Panc1 (cell line): Measurements from ENCODE around the gene ASTN2. TPM values are rescaled to one million over a fixed set of nuclear protein-coding genes. Genes with fewer than 3 reads are reported as not detected.

Experiments
- ATAC-seq: fragments of 200-7000 bp; cut with Tn5 transposase; 2 replicates; pipeline ENCODE4 v1.9.1; 2020; ENCODE audit warnings: mild to moderate bottlenecking, moderate library complexity
- BruUV-seq: library from RNA; stranded (reverse); fragments of 400-500 nt; replicated peaks from 2 replicates; lab custom pipeline; 2021; lab: Mats Ljungman, UMichigan
- CTCF ChIA-PET: fragments of 300-600 bp; sonication (Branson Sonifier 250); formaldehyde crosslinking; loops from one replicate; lab custom pipeline; 2022; ENCODE audit warnings: antibody characterized with exemption; lab: Charles Lee
- POLR2A ChIA-PET: fragments of 300-600 bp; sonication (Branson Sonifier 250); formaldehyde crosslinking; loops from one replicate; lab custom pipeline; 2022; ENCODE audit warnings: antibody characterized with exemption; lab: Charles Lee
- DNase-seq: peaks from one replicate; pipeline ENCODE4 v3.0.0-alpha.2; 2010; ENCODE audit warnings: low read depth, low spot score
- H3K27ac ChIP-seq: 2 replicates; pipeline ENCODE4 v1.5.1; 2011; ENCODE audit warnings: mild to moderate bottlenecking, low read length, inconsistent platforms
- H3K27me3 ChIP-seq: fragments of 200-500 bp; sonication (Bioruptor generic); 2 replicates; pipeline ENCODE4 v1.6.0; 2014; ENCODE audit warnings: low read length, inconsistent platforms; ENCODE audit not compliant: control insufficient read depth, insufficient read depth
- H3K36me3 ChIP-seq: fragments of 200-500 bp; sonication (Bioruptor generic); 2 replicates; pipeline ENCODE4 v1.5.1; 2014; ENCODE audit warnings: inconsistent platforms, mild to moderate bottlenecking, low read length, moderate library complexity; ENCODE audit not compliant: control insufficient read depth, insufficient read depth
- H3K4me1 ChIP-seq: 2 replicates; pipeline ENCODE4 v1.5.1; 2011; ENCODE audit warnings: inconsistent platforms, mild to moderate bottlenecking, low read length, moderate library complexity; ENCODE audit not compliant: control insufficient read depth, insufficient read depth
- H3K4me3 ChIP-seq, 2 experiments: 2 replicates each; pipeline ENCODE4 v1.5.1; 2011 to 2012; ENCODE audit warnings: low read depth in 2 of 2, low read length in 2 of 2, mild to moderate bottlenecking in 2 of 2, inconsistent platforms in 1 of 2, moderate library complexity in 1 of 2
- H3K9me3 ChIP-seq: fragments of 200-500 bp; sonication (Bioruptor generic); 2 replicates; pipeline ENCODE4 v1.5.1; 2014; ENCODE audit warnings: low read depth, mild to moderate bottlenecking, inconsistent platforms, low read length, moderate library complexity; ENCODE audit not compliant: control insufficient read depth, insufficient read depth
- POLR2AphosphoS5 ChIP-seq: IDR thresholded peaks from 2 replicates; pipeline ENCODE4 v1.6.1; 2012; ENCODE audit warnings: mild to moderate bottlenecking, low read depth, low read length, moderate library complexity
- REST ChIP-seq, 2 experiments: IDR thresholded peaks; 2 replicates each; pipeline ENCODE4 v1.6.1; 2011 to 2012; ENCODE audit warnings: low read depth in 2 of 2, control low read depth in 1 of 2, low read length in 1 of 2, mild to moderate bottlenecking in 1 of 2, moderate library complexity in 1 of 2; ENCODE audit not compliant: insufficient read depth in 1 of 2
- SIN3A ChIP-seq: IDR thresholded peaks from 2 replicates; pipeline ENCODE4 v1.6.1; 2012; ENCODE audit warnings: low read depth, mild to moderate bottlenecking, low read length, moderate library complexity, borderline replicate concordance; ENCODE audit not compliant: insufficient read depth
- TCF7L2 ChIP-seq: IDR thresholded peaks from 2 replicates; pipeline ENCODE4 v1.6.1; 2011; ENCODE audit warnings: mild to moderate bottlenecking, low read depth, low read length, inconsistent platforms
- in situ Hi-C: cut with HindIII; loops from 2 replicates; pipeline ENCODE4 v1.10.0; 2016; ENCODE audit warnings: low sequenced_read_pairs, low pct_unique_long_range_greater_than_20kb
- intact Hi-C: fragments of 100-400 bp; cut with micrococcal nuclease; formaldehyde crosslinking; loops from one replicate; pipeline ENCODE4 v1.10.0; 2022; ENCODE audit not compliant: unreplicated experiment
- total RNA-seq: library from RNA; stranded (reverse); gene quantifications from one replicate; pipeline ENCODE4 v1.2.1, GENCODE V29; 2021; ENCODE audit not compliant: unreplicated experiment
- TF ChIP-seq, protein P1 (sequence below): fragments of 450-650 bp; IDR thresholded peaks from 2 replicates; pipeline ENCODE4 v1.5.1; 2017; ENCODE audit warnings: mild to moderate bottlenecking

ASTN2 gene
- total RNA-seq, 1 experiment from 2014 or later = 3.9 TPM

- ATAC-seq (no peak), DNase-seq (no peak)
- no TSS peak for BruUV-seq
- no peak overlapping the region for H3K4me3 ChIP-seq
- H3K27ac ChIP-seq = no peak overlapping the region
- no peaks in the 10 kb centered on the region for H3K9me3 ChIP-seq
- no peak for TF ChIP-seq REST (IDR thresholded peaks at IDR 0.05; ENCODE audit: insufficient read depth in 1 of 2, low read depth in 2 of 2, low read length in 1 of 2)
- no peak for TF ChIP-seq SIN3A
- TF ChIP-seq POLR2AphosphoS5 = no peak
- TF ChIP-seq, protein P1, sequence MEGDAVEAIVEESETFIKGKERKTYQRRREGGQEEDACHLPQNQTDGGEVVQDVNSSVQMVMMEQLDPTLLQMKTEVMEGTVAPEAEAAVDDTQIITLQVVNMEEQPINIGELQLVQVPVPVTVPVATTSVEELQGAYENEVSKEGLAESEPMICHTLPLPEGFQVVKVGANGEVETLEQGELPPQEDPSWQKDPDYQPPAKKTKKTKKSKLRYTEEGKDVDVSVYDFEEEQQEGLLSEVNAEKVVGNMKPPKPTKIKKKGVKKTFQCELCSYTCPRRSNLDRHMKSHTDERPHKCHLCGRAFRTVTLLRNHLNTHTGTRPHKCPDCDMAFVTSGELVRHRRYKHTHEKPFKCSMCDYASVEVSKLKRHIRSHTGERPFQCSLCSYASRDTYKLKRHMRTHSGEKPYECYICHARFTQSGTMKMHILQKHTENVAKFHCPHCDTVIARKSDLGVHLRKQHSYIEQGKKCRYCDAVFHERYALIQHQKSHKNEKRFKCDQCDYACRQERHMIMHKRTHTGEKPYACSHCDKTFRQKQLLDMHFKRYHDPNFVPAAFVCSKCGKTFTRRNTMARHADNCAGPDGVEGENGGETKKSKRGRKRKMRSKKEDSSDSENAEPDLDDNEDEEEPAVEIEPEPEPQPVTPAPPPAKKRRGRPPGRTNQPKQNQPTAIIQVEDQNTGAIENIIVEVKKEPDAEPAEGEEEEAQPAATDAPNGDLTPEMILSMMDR = no peak
- TF ChIP-seq TCF7L2 = no peak
- POLR2A ChIA-PET = no interaction called here
- in situ Hi-C loops = no loop called here
- H3K4me1 ChIP-seq = no peaks in the 10 kb centered on the region
- intact Hi-C loops = no loop called here
- CTCF ChIA-PET = no interaction called here
- H3K36me3 ChIP-seq = no peaks in the 10 kb centered on the region
- H3K27me3 ChIP-seq = no peaks in the 10 kb centered on the region
Measured at GRCh38 chr9:116720111-116720510, 694.7 kb downstream of the ASTN2 start.

DNA sequence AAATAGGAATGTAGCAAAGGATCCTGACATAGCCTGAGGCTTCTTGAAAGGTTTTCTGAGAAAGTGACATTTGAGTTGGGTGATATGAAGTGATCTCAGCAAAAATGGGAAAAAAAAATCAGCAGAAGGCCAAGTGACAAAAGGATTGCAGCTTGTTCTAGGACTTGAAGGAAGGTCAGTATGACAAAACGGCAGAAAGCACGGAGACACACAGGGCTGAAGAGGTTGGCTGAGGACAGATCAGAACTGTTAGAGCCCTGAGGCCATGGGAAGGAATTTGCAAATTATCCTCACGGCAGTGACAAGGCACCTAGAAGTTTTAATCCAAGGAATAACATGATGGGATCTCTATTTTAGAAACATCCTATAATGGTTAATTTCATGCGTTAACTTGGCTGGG, 696.7 kb downstream of the ASTN2 start:
- Histone ChIP-seq H3K27ac (no peak overlapping the region), H3K9me3 (no peaks in the 10 kb centered on the region), H3K36me3 (no peaks in the 10 kb centered on the region), H3K4me1 (no peaks in the 10 kb centered on the region), H3K4me3 (no peak overlapping the region), H3K27me3 (no peaks in the 10 kb centered on the region)
- in situ Hi-C loops (no loop called here), intact Hi-C loops (no loop called here)
- TF ChIP-seq SIN3A (no peak), REST (IDR thresholded peaks at IDR 0.05; ENCODE audit: insufficient read depth in 1 of 2, low read depth in 2 of 2, low read length in 1 of 2) (no peak), TCF7L2 (no peak), POLR2AphosphoS5 (no peak)
- TF ChIP-seq, protein P1 = no peak
- no TSS peak for BruUV-seq
- no peak for ATAC-seq
- DNase-seq = no peak
- POLR2A ChIA-PET = no interaction called here
- CTCF ChIA-PET = no interaction called here
